ENCODE results near the gene CCP110. TPM values are rescaled to one million over a fixed set of nuclear protein-coding genes. Genes with fewer than 3 reads are reported as not detected.

Gene CCP110
- total RNA-seq, 1 experiment from 2014 or later: 30.1 TPM

Other genes starting within 250 kb of the CCP110 start
- not detected in 2 replicates for gene CLEC19A, start 238.2 kb upstream of the CCP110 start, total RNA-seq (2014; rRNA removed; shearing (Covaris generic); ENCODE audit: low replicate concordance)
- gene TMC5, start 106.1 kb upstream of the CCP110 start, total RNA-seq (2014; rRNA removed; shearing (Covaris generic); ENCODE audit: low replicate concordance): not detected in 2 replicates
- 38.0 and 40.6 TPM in 2 replicates for gene GDE1, start 1.8 kb upstream of the CCP110 start, total RNA-seq (2014; rRNA removed; shearing (Covaris generic); ENCODE audit: low replicate concordance)
- 4.7 and 6.6 TPM in 2 replicates for gene VPS35L, start 31.8 kb downstream of the CCP110 start, total RNA-seq (2014; rRNA removed; shearing (Covaris generic); ENCODE audit: low replicate concordance)
- 1.8 and 3.6 TPM in 2 replicates for gene KNOP1, start 194.3 kb downstream of the CCP110 start, total RNA-seq (2014; rRNA removed; shearing (Covaris generic); ENCODE audit: low replicate concordance)
- 1.3 and 4.9 TPM in 2 replicates for gene IQCK, start 194.3 kb downstream of the CCP110 start, total RNA-seq (2014; rRNA removed; shearing (Covaris generic); ENCODE audit: low replicate concordance)

Measured in Karpas-422 (cell line).